Measurements from ENCODE around the gene CAPNS1. TPM values are rescaled to one million over a fixed set of nuclear protein-coding genes. Genes with fewer than 3 reads are reported as not detected.

CAPNS1 gene
- total RNA-seq, 1 experiment from 2014 or later: 121 TPM

- Histone ChIP-seq H3K27ac (ENCODE audit: low read length) (0 out of 2 replicates have a peak overlapping the region, but pooled peaks have one; percentile 19), H4K20me1 (ENCODE audit: insufficient read depth, low read depth, low read length) (peaks cover 5% of the 10 kb centered on the region; the same call in 1 of the 2 replicates), H3K4me2 (ENCODE audit: low read depth, low read length, poor library complexity, severe bottlenecking) (no peak overlapping the region), H3K9ac (ENCODE audit: low read length) (no peak overlapping the region), H3K4me3 (ENCODE audit: low read length) (no peak overlapping the region), H3K9me3 (ENCODE audit: low read length) (no peaks in the 10 kb centered on the region), H3K79me2 (ENCODE audit: low read length) (no peaks in the 10 kb centered on the region), H3K9me2 (replicated peaks; ENCODE audit: insufficient read depth, low read length) (no peaks in the 10 kb centered on the region), H3K4me1 (ENCODE audit: low read length) (peaks cover 12% of the 10 kb centered on the region), H3K36me3 (ENCODE audit: insufficient read depth, low read length) (peaks cover 29% of the 10 kb centered on the region), H3K27me3 (ENCODE audit: low read length) (no peaks in the 10 kb centered on the region), H2AFZ (ENCODE audit: low read length) (no peak overlapping the region)
- DNase-seq: no peak
Observed at GRCh38 chr19:36100476-36100875, 39.4 kb upstream of the CAPNS1 start.

- Histone ChIP-seq H3K79me2 (ENCODE audit: low read length) (no peaks in the 10 kb centered on the region), H3K4me3 (ENCODE audit: low read length) (no peak overlapping the region), H3K27me3 (ENCODE audit: low read length) (no peaks in the 10 kb centered on the region), H3K9me3 (ENCODE audit: low read length) (no peaks in the 10 kb centered on the region), H3K4me1 (ENCODE audit: low read length) (peaks cover 12% of the 10 kb centered on the region), H3K4me2 (ENCODE audit: low read depth, low read length, poor library complexity, severe bottlenecking) (no peak overlapping the region), H3K36me3 (ENCODE audit: insufficient read depth, low read length) (peaks cover 29% of the 10 kb centered on the region), H3K9me2 (replicated peaks; ENCODE audit: insufficient read depth, low read length) (no peaks in the 10 kb centered on the region), H3K27ac (ENCODE audit: low read length) (no peak overlapping the region), H3K9ac (ENCODE audit: low read length) (no peak overlapping the region), H4K20me1 (ENCODE audit: insufficient read depth, low read depth, low read length) (peaks cover 7% of the 10 kb centered on the region; the same call in 1 of the 2 replicates), H2AFZ (ENCODE audit: low read length) (no peak overlapping the region)
- no peak for DNase-seq
Observed at GRCh38 chr19:36101550-36102327, 38.1 kb upstream of the CAPNS1 start.

- Histone ChIP-seq H3K4me1 (ENCODE audit: low read length) (peaks cover 12% of the 10 kb centered on the region), H3K4me3 (ENCODE audit: low read length) (no peak overlapping the region), H3K27me3 (ENCODE audit: low read length) (no peaks in the 10 kb centered on the region), H3K27ac (ENCODE audit: low read length) (no peak overlapping the region), H4K20me1 (ENCODE audit: insufficient read depth, low read depth, low read length) (peaks cover 15% of the 10 kb centered on the region; the same call in 1 of the 2 replicates), H3K9me3 (ENCODE audit: low read length) (no peaks in the 10 kb centered on the region), H3K36me3 (ENCODE audit: insufficient read depth, low read length) (peaks cover 25% of the 10 kb centered on the region), H3K79me2 (ENCODE audit: low read length) (no peaks in the 10 kb centered on the region), H2AFZ (ENCODE audit: low read length) (no peak overlapping the region), H3K9ac (ENCODE audit: low read length) (no peak overlapping the region), H3K9me2 (replicated peaks; ENCODE audit: insufficient read depth, low read length) (no peaks in the 10 kb centered on the region), H3K4me2 (ENCODE audit: low read depth, low read length, poor library complexity, severe bottlenecking) (no peak overlapping the region)
- no peak for DNase-seq
Observed at GRCh38 chr19:36103040-36103626, 36.7 kb upstream of the CAPNS1 start.

- no peak overlapping the region for H3K4me3 ChIP-seq (ENCODE audit: low read length)
- H3K27ac ChIP-seq (ENCODE audit: low read length): no peak overlapping the region
- no peaks in the 10 kb centered on the region for H3K9me2 ChIP-seq (replicated peaks; ENCODE audit: insufficient read depth, low read length)
- DNase-seq: no peak
- no peak overlapping the region for H3K9ac ChIP-seq (ENCODE audit: low read length)
- H3K4me2 ChIP-seq (ENCODE audit: low read depth, low read length, poor library complexity, severe bottlenecking): no peak overlapping the region
- no peaks in the 10 kb centered on the region for H3K27me3 ChIP-seq (ENCODE audit: low read length)
- H4K20me1 ChIP-seq (ENCODE audit: insufficient read depth, low read depth, low read length): peaks cover 19% of the 10 kb centered on the region
- no peaks in the 10 kb centered on the region for H3K9me3 ChIP-seq (ENCODE audit: low read length)
- no peak overlapping the region for H2AFZ ChIP-seq (ENCODE audit: low read length)
- peaks cover 25% of the 10 kb centered on the region for H3K36me3 ChIP-seq (ENCODE audit: insufficient read depth, low read length)
- H3K4me1 ChIP-seq (ENCODE audit: low read length): peaks cover 15% of the 10 kb centered on the region
- H3K79me2 ChIP-seq (ENCODE audit: low read length): no peaks in the 10 kb centered on the region
Observed at GRCh38 chr19:36103842-36104552, 35.9 kb upstream of the CAPNS1 start.

- Histone ChIP-seq H3K4me3 (ENCODE audit: low read length) (no peak overlapping the region), H3K4me2 (ENCODE audit: low read depth, low read length, poor library complexity, severe bottlenecking) (no peak overlapping the region), H3K27ac (ENCODE audit: low read length) (no peak overlapping the region), H2AFZ (ENCODE audit: low read length) (no peak overlapping the region), H4K20me1 (ENCODE audit: insufficient read depth, low read depth, low read length) (peaks cover 26% of the 10 kb centered on the region), H3K27me3 (ENCODE audit: low read length) (no peaks in the 10 kb centered on the region), H3K36me3 (ENCODE audit: insufficient read depth, low read length) (peaks cover 21% of the 10 kb centered on the region), H3K9me3 (ENCODE audit: low read length) (no peaks in the 10 kb centered on the region), H3K79me2 (ENCODE audit: low read length) (no peaks in the 10 kb centered on the region), H3K9ac (ENCODE audit: low read length) (no peak overlapping the region), H3K4me1 (ENCODE audit: low read length) (peaks cover 28% of the 10 kb centered on the region), H3K9me2 (replicated peaks; ENCODE audit: insufficient read depth, low read length) (no peaks in the 10 kb centered on the region)
- DNase-seq: no peak
Observed at GRCh38 chr19:36106441-36106840, 33.4 kb upstream of the CAPNS1 start.

GRCh38 chr19:36106991-36107390 is 32.9 kb upstream of the CAPNS1 start:
- no peak overlapping the region for H3K4me2 ChIP-seq (ENCODE audit: low read depth, low read length, poor library complexity, severe bottlenecking)
- no peak overlapping the region for H3K9ac ChIP-seq (ENCODE audit: low read length)
- H3K4me1 ChIP-seq (ENCODE audit: low read length): peaks cover 33% of the 10 kb centered on the region
- no peaks in the 10 kb centered on the region for H3K9me3 ChIP-seq (ENCODE audit: low read length)
- no peaks in the 10 kb centered on the region for H3K79me2 ChIP-seq (ENCODE audit: low read length)
- no peak for DNase-seq
- H4K20me1 ChIP-seq (ENCODE audit: insufficient read depth, low read depth, low read length): peaks cover 27% of the 10 kb centered on the region
- no peak overlapping the region for H3K4me3 ChIP-seq (ENCODE audit: low read length)
- no peaks in the 10 kb centered on the region for H3K9me2 ChIP-seq (replicated peaks; ENCODE audit: insufficient read depth, low read length)
- no peak overlapping the region for H2AFZ ChIP-seq (ENCODE audit: low read length)
- peaks cover 21% of the 10 kb centered on the region for H3K36me3 ChIP-seq (ENCODE audit: insufficient read depth, low read length)
- H3K27ac ChIP-seq (ENCODE audit: low read length): no peak overlapping the region
- H3K27me3 ChIP-seq (ENCODE audit: low read length): no peaks in the 10 kb centered on the region

GRCh38 chr19:36108684-36109083 is 31.2 kb upstream of the CAPNS1 start:
- peaks cover 20% of the 10 kb centered on the region for H3K36me3 ChIP-seq (ENCODE audit: insufficient read depth, low read length)
- no peak overlapping the region for H3K27ac ChIP-seq (ENCODE audit: low read length)
- no peak for DNase-seq
- no peak overlapping the region for H3K9ac ChIP-seq (ENCODE audit: low read length)
- H2AFZ ChIP-seq (ENCODE audit: low read length): no peak overlapping the region
- H3K4me2 ChIP-seq (ENCODE audit: low read depth, low read length, poor library complexity, severe bottlenecking): no peak overlapping the region
- peaks cover 1% of the 10 kb centered on the region; the same call in 1 of the 2 replicates for H3K79me2 ChIP-seq (ENCODE audit: low read length)
- no peaks in the 10 kb centered on the region for H3K27me3 ChIP-seq (ENCODE audit: low read length)
- no peaks in the 10 kb centered on the region for H3K9me3 ChIP-seq (ENCODE audit: low read length)
- peaks cover 41% of the 10 kb centered on the region for H4K20me1 ChIP-seq (ENCODE audit: insufficient read depth, low read depth, low read length)
- no peak overlapping the region for H3K4me3 ChIP-seq (ENCODE audit: low read length)
- no peaks in the 10 kb centered on the region for H3K9me2 ChIP-seq (replicated peaks; ENCODE audit: insufficient read depth, low read length)
- H3K4me1 ChIP-seq (ENCODE audit: low read length): peaks cover 37% of the 10 kb centered on the region

Data from Karpas-422 (cell line).